IMR-90 (cell line): Measurements from ENCODE around the gene SHROOM4. TPM values are rescaled to one million over a fixed set of nuclear protein-coding genes. Genes with fewer than 3 reads are reported as not detected.

ENCODE experiments used
- ATAC-seq: fragments of 200-7000 bp; cut with Tn5 transposase; 2 replicates; pipeline ENCODE4 v1.9.1; 2020; ENCODE audit warnings: low read depth, mild to moderate bottlenecking, moderate library complexity
- BruUV-seq: library from RNA; stranded (reverse); fragments of 400-500 nt; replicated peaks from 2 replicates; lab custom pipeline; 2021; lab: Mats Ljungman, UMichigan
- CTCF ChIA-PET: fragments of 300-600 bp; formaldehyde crosslinking; extraction: SDS; loops from one replicate; lab custom pipeline; 2021; ENCODE audit warnings: antibody characterized with exemption; lab: Yijun Ruan, JAX
- POLR2A ChIA-PET: fragments of 300-600 bp; sonication (Branson Sonifier 250); formaldehyde crosslinking; loops from one replicate; lab custom pipeline; 2022; ENCODE audit warnings: antibody characterized with exemption; ENCODE audit not compliant: unreplicated experiment; lab: Charles Lee
- DNase-seq: peaks from one replicate; pipeline ENCODE4 v3.0.0; 2013
- H2AFZ ChIP-seq: replicated peaks from 2 replicates; pipeline ENCODE3; 2013; ENCODE audit warnings: low read length, mild to moderate bottlenecking; ENCODE audit not compliant: poor library complexity
- H2AK5ac ChIP-seq: 2 replicates; pipeline ENCODE4 v1.6.1; 2013; ENCODE audit warnings: low read depth, low read length, inconsistent platforms
- H2AK9ac ChIP-seq: replicated peaks from 2 replicates; pipeline ENCODE3; 2013; ENCODE audit warnings: mild to moderate bottlenecking, low read depth, low read length, moderate library complexity; ENCODE audit not compliant: poor library complexity
- H2BK120ac ChIP-seq: 2 replicates; pipeline ENCODE4 v1.6.1; 2013; ENCODE audit warnings: low read depth, low read length, inconsistent platforms
- H2BK15ac ChIP-seq: 3 replicates; pipeline ENCODE4 v1.6.1; 2013; ENCODE audit warnings: low read depth, low read length, inconsistent platforms
- H2BK20ac ChIP-seq: 2 replicates; pipeline ENCODE4 v1.6.1; 2013; ENCODE audit warnings: low read depth, mild to moderate bottlenecking, inconsistent platforms, low read length, moderate library complexity
- H2BK5ac ChIP-seq: 2 replicates; pipeline ENCODE4 v1.6.1; 2013; ENCODE audit warnings: mild to moderate bottlenecking, low read depth, low read length, inconsistent platforms; ENCODE audit not compliant: poor library complexity, severe bottlenecking
- H3K14ac ChIP-seq: replicated peaks from 2 replicates; pipeline ENCODE4 v1.6.1; 2013; ENCODE audit warnings: low read depth, low read length, inconsistent platforms
- H3K18ac ChIP-seq: 2 replicates; pipeline ENCODE4 v1.6.1; 2013; ENCODE audit warnings: low read depth, low read length, control low read depth
- H3K23ac ChIP-seq: 2 replicates; pipeline ENCODE4 v1.6.1; 2013; ENCODE audit warnings: low read depth, low read length, inconsistent platforms
- H3K27ac ChIP-seq: 2 replicates; pipeline ENCODE4 v1.5.1; 2013; ENCODE audit warnings: mild to moderate bottlenecking, control low read depth, low read length; ENCODE audit not compliant: insufficient read depth
- H3K27me3 ChIP-seq: 2 replicates; pipeline ENCODE4 v1.6.1; 2013; ENCODE audit warnings: low read length; ENCODE audit not compliant: control insufficient read depth, insufficient read depth
- H3K36me3 ChIP-seq: 2 replicates; pipeline ENCODE4 v1.6.1; 2013; ENCODE audit warnings: low read length, mixed read lengths; ENCODE audit not compliant: control insufficient read depth, insufficient read depth
- H3K4ac ChIP-seq: 2 replicates; pipeline ENCODE4 v1.6.1; 2013; ENCODE audit warnings: low read depth, low read length, inconsistent platforms
- H3K4me1 ChIP-seq: 2 replicates; pipeline ENCODE4 v1.6.1; 2013; ENCODE audit warnings: low read length, mixed read lengths; ENCODE audit not compliant: control insufficient read depth, insufficient read depth
- H3K4me2 ChIP-seq: 2 replicates; pipeline ENCODE4 v1.6.1; 2013; ENCODE audit warnings: low read depth, mild to moderate bottlenecking, control low read depth, low read length, moderate library complexity
- H3K4me3 ChIP-seq: 2 replicates; pipeline ENCODE4 v1.5.1; 2013; ENCODE audit warnings: low read depth, mild to moderate bottlenecking, control low read depth, low read length, moderate library complexity; ENCODE audit not compliant: insufficient read depth
- H3K56ac ChIP-seq: 2 replicates; pipeline ENCODE4 v1.6.1; 2013; ENCODE audit warnings: low read length, inconsistent platforms; ENCODE audit not compliant: insufficient read depth; ENCODE audit errors: extremely low read depth
- H3K79me1 ChIP-seq, 2 experiments: 2 replicates each; pipeline ENCODE4 v1.6.1; 2013; ENCODE audit warnings: low read length in 2 of 2, inconsistent platforms in 1 of 2, low read depth in 1 of 2
- H3K9ac ChIP-seq: 2 replicates; pipeline ENCODE4 v1.6.1; 2013; ENCODE audit warnings: low read depth, low read length, control low read depth
- H3K9me1 ChIP-seq: 2 replicates; pipeline ENCODE4 v1.6.1; 2013; ENCODE audit warnings: low read length, inconsistent platforms; ENCODE audit not compliant: insufficient read depth
- H3K9me3 ChIP-seq: 2 replicates; pipeline ENCODE4 v1.6.1; 2013; ENCODE audit warnings: low read length; ENCODE audit not compliant: control insufficient read depth, insufficient read depth
- H4K20me1 ChIP-seq: 2 replicates; pipeline ENCODE4 v1.6.1; 2013; ENCODE audit warnings: low read length, inconsistent platforms; ENCODE audit not compliant: insufficient read depth
- H4K5ac ChIP-seq: 2 replicates; pipeline ENCODE4 v1.6.1; 2013; ENCODE audit warnings: mild to moderate bottlenecking, low read depth, low read length, control low read depth
- H4K8ac ChIP-seq, 2 experiments: 2 replicates each; pipeline ENCODE4 v1.6.1; 2013; ENCODE audit warnings: low read depth in 2 of 2, low read length in 2 of 2, control low read depth in 1 of 2, inconsistent platforms in 1 of 2
- H4K91ac ChIP-seq: 2 replicates; pipeline ENCODE4 v1.6.1; 2013; ENCODE audit warnings: low read depth, low read length, inconsistent platforms; ENCODE audit not compliant: insufficient read depth
- CEBPB ChIP-seq: IDR thresholded peaks from 2 replicates; pipeline ENCODE4 v1.6.1; 2012; ENCODE audit warnings: low read depth, low read length, improper control_type of control experiment
- MXI1 ChIP-seq: IDR thresholded peaks from 2 replicates; pipeline ENCODE4 v1.6.1; 2012; ENCODE audit warnings: low read depth, mild to moderate bottlenecking, low read length, moderate library complexity, borderline replicate concordance
- WGBS, 2 experiments: methylation state at CpG; one replicate each; pipeline versions ENCODE4 v1.1.5 to v1.1.7; 2013; ENCODE audit warnings: missing lambda C conversion rate in 2 of 2; ENCODE audit not compliant: insufficient read length in 1 of 2; ENCODE audit errors: extremely low coverage in 2 of 2; 5-methylcytosine and 5-hydroxymethylcytosine counted together
- dilution Hi-C: fragments of 300-500 bp; cut with HindIII; formaldehyde crosslinking; loops from one replicate; pipeline ENCODE4 v1.14.3; 2018; ENCODE audit warnings: low sequenced_read_pairs; ENCODE audit not compliant: unreplicated experiment
- in situ Hi-C: fragments of 300-500 bp; cut with MboI; formaldehyde crosslinking; loops from 3 replicates; pipeline ENCODE4 v1.14.3; 2019; ENCODE audit warnings: low sequenced_read_pairs, inconsistent platforms, mixed read lengths
- intact Hi-C: fragments of 100-400 bp; cut with micrococcal nuclease; formaldehyde crosslinking; loops from 2 replicates; pipeline ENCODE4 v1.10.0; 2022
- polyA plus RNA-seq, 3 experiments: library from polyadenylated mRNA; depleted of rRNA; stranded (reverse); fragments of >200 nt; gene quantifications; 2 replicates each; pipeline ENCODE4 v1.2.3, GENCODE V29; 2012; ENCODE audit warnings: low replicate concordance in 1 of 3
- total RNA-seq: library from RNA; depleted of rRNA; stranded (reverse); fragments of >200 nt; gene quantifications from 2 replicates; pipeline ENCODE4 v1.2.3, GENCODE V29; 2012

SHROOM4 gene
- total and polyA plus RNA-seq, 2 of the 4 experiments (the other 2 are of a cell fraction) = 1.0 to 2.2 TPM

DNA sequence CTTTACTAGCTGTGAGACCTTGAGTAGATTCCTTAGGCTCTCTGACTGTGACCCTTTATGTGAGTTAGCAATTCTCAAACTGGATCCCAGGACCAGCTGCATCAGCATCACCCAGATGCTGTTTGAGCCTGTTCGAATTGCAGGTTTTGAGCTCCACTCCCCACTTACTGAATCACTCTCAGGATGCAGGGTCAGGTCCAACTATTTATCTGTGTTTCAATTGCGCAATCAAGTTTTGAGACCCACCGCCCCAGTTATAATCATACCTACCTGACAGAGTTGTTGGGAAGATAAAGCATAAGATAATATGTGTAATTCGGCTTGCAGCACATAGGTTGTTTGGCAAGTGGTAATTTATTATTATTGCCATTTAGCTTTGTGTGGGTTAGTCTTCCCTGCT lies 187.6 kb downstream of the SHROOM4 start:
- CTCF ChIA-PET = interaction anchor here (1.1 kb wide), 1 partner anchor 15 kb away, joined by 5 read pairs; no protein-coding TSS in a partner anchor

More for the DNA sequence above, 187.6 kb downstream of the SHROOM4 start:
- peak; percentile 92 for TF ChIP-seq CEBPB
- no peak for TF ChIP-seq MXI1
- Histone ChIP-seq H2BK20ac (no peak overlapping the region), H3K4me3 (no peak overlapping the region), H2BK120ac (no peak overlapping the region), H2BK5ac (no peak overlapping the region), H4K8ac (no peak overlapping the region), H3K4me1 (no peaks in the 10 kb centered on the region), H2BK15ac (no peak overlapping the region), H2AK9ac (no peak overlapping the region), H3K79me1 (no peaks in the 10 kb centered on the region), H3K14ac (no peak overlapping the region), H3K4ac (no peak overlapping the region), H3K4me2 (no peak overlapping the region), H4K5ac (no peak overlapping the region), H3K27ac (no peak overlapping the region), H3K9ac (no peak overlapping the region), H3K9me1 (no peaks in the 10 kb centered on the region), H4K20me1 (no peaks in the 10 kb centered on the region), H3K9me3 (no peaks in the 10 kb centered on the region), H2AFZ (no peak overlapping the region), H2AK5ac (no peak overlapping the region), H3K23ac (no peak overlapping the region), H3K36me3 (no peaks in the 10 kb centered on the region), H4K91ac (no peak overlapping the region), H3K27me3 (peaks cover 6% of the 10 kb centered on the region), H3K18ac (no peak overlapping the region), H3K56ac (no peak overlapping the region)
- in situ Hi-C loops = no loop called here
- no TSS peak for BruUV-seq
- ATAC-seq = no peak
- WGBS, 2 experiments = no CpG with 5 or more reads among the region's 4 CpGs
- intact Hi-C loops = no loop called here
- dilution Hi-C loops = no loop called here
- no peak for DNase-seq
- POLR2A ChIA-PET = no interaction called here
